22Rv1 (cell line): ENCODE results near the gene KIAA0825.

ENCODE experiments used
- CTCF ChIP-seq: fragments of 450-650 bp; IDR thresholded peaks from 2 replicates; pipeline ENCODE4 v1.5.1; 2017; ENCODE audit warnings: mild to moderate bottlenecking
- ZFX ChIP-seq: fragments of 450-650 bp; IDR thresholded peaks from 2 replicates; pipeline ENCODE4 v1.6.1; 2017; ENCODE audit warnings: antibody characterized with exemption, borderline replicate concordance

DNA sequence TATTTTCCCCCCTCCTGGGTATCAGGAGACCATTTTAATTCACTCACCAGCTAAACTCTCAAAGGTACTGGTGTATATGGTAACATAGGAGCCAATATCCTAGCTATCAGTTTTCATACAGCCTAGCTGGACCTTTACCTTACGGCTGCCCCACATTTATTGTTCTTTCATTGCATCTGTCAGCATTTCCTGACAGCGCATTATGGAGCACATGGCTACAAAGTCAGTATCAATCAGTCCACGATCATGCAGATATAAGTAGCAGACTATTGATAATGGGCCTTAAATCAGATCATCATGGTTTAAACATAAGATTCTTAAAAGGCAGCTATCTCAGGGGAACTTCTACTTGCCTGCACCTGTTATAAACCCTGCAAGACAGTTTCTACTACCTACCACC, 304.7 kb downstream of the KIAA0825 start:
- TF ChIP-seq CTCF (no peak), ZFX (no peak)
